Right cardiac atrium (tissue), 5 donors: ENCODE data around the gene AP2A1. TPM values are rescaled to one million over a fixed set of nuclear protein-coding genes. Genes with fewer than 3 reads are reported as not detected.

ENCODE experiments used
- ATAC-seq, 2 donors: fragments of 200-7000 bp; cut with Tn5 transposase; one replicate each; pipeline versions ENCODE4 v1.8.0 to v1.9.1; 2020; ENCODE audit warnings: moderate library complexity in 2 of 2, mild to moderate bottlenecking in 1 of 2
- DNase-seq, 3 donors: peaks; one replicate each; pipeline ENCODE4 v3.0.0-alpha.2; 2020
- H3K27ac ChIP-seq: one replicate; pipeline ENCODE4 v1.5.1; 2013; ENCODE audit warnings: mild to moderate bottlenecking, low read length, control low read depth, moderate library complexity
- H3K27me3 ChIP-seq: one replicate; pipeline ENCODE4 v1.6.1; 2013; ENCODE audit not compliant: control insufficient read depth, insufficient read depth
- H3K4me1 ChIP-seq: one replicate; pipeline ENCODE4 v1.6.1; 2013; ENCODE audit warnings: low read length; ENCODE audit not compliant: control insufficient read depth, insufficient read depth
- H3K4me3 ChIP-seq: one replicate; pipeline ENCODE4 v1.5.1; 2013; ENCODE audit warnings: low read length, control low read depth
- H3K9me3 ChIP-seq: one replicate; pipeline ENCODE4 v1.6.1; 2013; ENCODE audit warnings: low read length; ENCODE audit not compliant: control insufficient read depth
- WGBS: extraction: QIAGEN DNeasy Blood & Tissue Kit; methylation state at CpG from one replicate; pipeline ENCODE4 v1.1.7; 2013; 5-methylcytosine and 5-hydroxymethylcytosine counted together
- intact Hi-C, 4 donors: fragments of 100-400 bp; cut with DNase I; formaldehyde crosslinking; loops; one replicate each; pipeline versions ENCODE4 v1.11.0 to v1.14.0; 2022 to 2023
- polyA plus RNA-seq: library from polyadenylated mRNA; stranded (reverse); fragments of 200-250 nt; gene quantifications from one replicate; pipeline ENCODE4 v1.2.3, GENCODE V29; 2013
- total RNA-seq, 4 donors: library from RNA; stranded (reverse); fragmentation: NEBNext Ultra II Directional; extraction: Animal tissue kit (Norgen Biotek cat#: 25700); gene quantifications; one replicate each; pipeline ENCODE4 v1.2.1, GENCODE V29; 2021
- donor health status: healthy with polysubstance abuse.
- donor health status: DM: no; HTN: yes; CAD: no.
- donor health status: DM: no; HTN: no; CAD: no.
- donor health status: DM: no; HTN: yes; CAD: no; lungs with severe emphysema.
- donor health status: DM: yes; HTN: yes; CAD: no.

Gene AP2A1
- total and polyA plus RNA-seq, 5 donors, result 50.8 to 80.7 (median 72.9) TPM

GRCh38 chr19:49850221-49850486, 83.4 kb downstream of the AP2A1 start:
- Histone ChIP-seq H3K27me3 (no peaks in the 10 kb centered on the region), H3K9me3 (no peaks in the 10 kb centered on the region), H3K4me1 (peaks cover 6% of the 10 kb centered on the region), H3K27ac (peak overlapping the region; percentile 53), H3K4me3 (peak overlapping the region; percentile 21)
- intact Hi-C loops, result loop anchor here in 1 of 4 donors (10.0 kb wide), 1 partner anchor 165 kb away; the partner anchor contains the start of gene ADM5
- WGBS, result 56% methylated on average over 12 of the region's 12 CpGs
- peak; percentile 0 to 2 for ATAC-seq
- peak in 1 of 3 donors; percentile 50 for DNase-seq

DNA sequence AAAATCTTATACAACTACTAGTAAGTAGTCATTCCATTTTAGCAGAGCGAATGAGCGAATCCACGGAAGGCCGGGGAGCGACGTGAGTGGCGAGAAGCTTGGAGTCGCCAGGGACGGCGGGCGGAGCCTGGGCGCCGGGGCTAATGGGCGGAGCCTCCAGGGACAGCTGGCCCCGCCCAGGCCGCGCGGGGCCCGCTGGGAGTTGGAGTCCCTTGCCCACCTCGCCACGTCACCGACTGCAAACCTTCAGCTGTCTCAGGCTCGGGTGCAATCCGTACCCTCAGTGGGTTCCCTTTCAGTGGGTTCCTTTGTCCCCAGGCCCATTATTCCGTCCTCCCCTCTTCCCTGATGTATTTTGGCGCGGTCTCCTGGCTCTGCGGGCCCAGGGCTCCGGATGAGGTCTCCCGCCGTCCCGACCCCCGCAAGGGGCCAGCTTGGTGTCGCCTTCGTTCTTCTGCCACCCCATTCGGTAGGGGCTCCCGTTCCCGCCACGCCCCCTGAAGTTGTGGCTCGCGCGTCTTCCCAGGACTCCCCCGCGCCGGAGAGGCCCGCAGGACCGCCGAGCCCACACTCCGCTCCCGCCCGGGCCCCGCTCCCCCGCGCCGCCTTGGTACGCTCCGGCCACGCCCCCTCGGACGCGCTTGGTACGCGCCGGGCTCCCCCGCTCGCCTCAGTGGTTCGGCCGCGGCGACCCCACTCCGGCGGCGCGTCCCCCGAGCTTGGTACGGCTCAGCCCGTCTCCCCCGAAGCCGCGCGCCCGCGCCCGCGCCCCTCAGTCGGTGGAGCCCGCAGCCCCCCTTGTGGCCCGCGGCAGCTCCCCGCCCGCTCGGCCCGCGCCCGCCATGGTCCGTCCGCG, 83.9 kb downstream of the AP2A1 start, which contains the start of gene PTOV1:
TSS of gene PTOV1 (plus strand) at position 673 of the 856 bp plus-strand sequence.
- Histone ChIP-seq H3K9me3 (no peaks in the 10 kb centered on the region), H3K27ac (peak within 1 kb of the TSS; percentile 98), H3K27me3 (no peaks in the 10 kb centered on the region), H3K4me1 (peaks cover 6% of the 10 kb centered on the region), H3K4me3 (peak within 1 kb of the TSS; percentile 98)
- ATAC-seq (peak; percentile 95), DNase-seq (peak; percentile 92 to 97 (median 97))
- intact Hi-C loops, result loop anchor here in 1 of 4 donors (10.0 kb wide), 1 partner anchor 166 kb away; the partner anchor contains the start of gene ADM5
- WGBS, result under 1% methylated on average over 98 of the region's 98 CpGs

GRCh38 chr19:49851456-49852259, 84.9 kb downstream of the AP2A1 start:
- 2% methylated on average over 76 of the region's 78 CpGs for WGBS
- peak overlapping the region; percentile 98 for H3K4me3 ChIP-seq
- ATAC-seq, result no peak
- intact Hi-C loops, result loop anchor here in 1 of 4 donors (10.0 kb wide), 1 partner anchor 167 kb away; the partner anchor contains the start of gene ADM5
- H3K27me3 ChIP-seq, result no peaks in the 10 kb centered on the region
- DNase-seq, result peak; percentile 43 to 83 (median 71)
- no peaks in the 10 kb centered on the region for H3K9me3 ChIP-seq
- H3K27ac ChIP-seq, result peak overlapping the region; percentile 98
- H3K4me1 ChIP-seq, result peaks cover 6% of the 10 kb centered on the region

GRCh38 chr19:49852631-49853126, 85.9 kb downstream of the AP2A1 start:
- Histone ChIP-seq H3K4me1 (peaks cover 6% of the 10 kb centered on the region), H3K27me3 (no peaks in the 10 kb centered on the region), H3K27ac (no peak overlapping the region), H3K9me3 (no peaks in the 10 kb centered on the region), H3K4me3 (no peak overlapping the region)
- WGBS, result 66% methylated on average over 14 of the region's 14 CpGs
- DNase-seq (peak in 2 of 3 donors; percentile 10 to 20), ATAC-seq (no peak)
- intact Hi-C loops, result loop anchor here in 1 of 4 donors (10.0 kb wide), 1 partner anchor 168 kb away; the partner anchor contains the start of gene ADM5

DNA sequence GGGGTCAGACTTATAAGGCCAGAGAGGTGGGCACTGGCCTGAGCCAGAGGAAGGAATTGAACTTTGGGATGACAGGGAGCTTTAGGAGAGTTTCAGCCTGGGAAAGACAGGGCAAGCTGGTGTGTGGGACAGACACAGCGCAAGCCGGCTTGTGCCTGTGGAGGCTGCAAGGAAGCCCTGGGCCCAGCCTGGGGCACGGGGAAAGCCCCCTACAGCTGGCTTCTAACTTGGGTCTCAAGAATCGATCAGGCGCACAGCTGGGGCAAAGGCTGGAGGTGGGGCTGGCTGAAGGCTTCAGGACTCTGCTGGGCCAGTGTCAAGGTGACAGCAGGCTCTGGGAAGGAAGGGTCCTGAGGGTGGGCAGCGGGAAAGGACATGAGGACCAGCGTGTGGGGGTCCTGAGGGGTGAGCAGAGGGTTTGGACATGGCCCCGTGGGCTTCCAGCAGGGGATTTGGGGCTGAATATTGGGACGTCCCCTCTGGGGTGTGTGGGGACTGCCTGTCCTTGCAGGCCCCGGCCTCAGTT, 87.1 kb downstream of the AP2A1 start:
- Histone ChIP-seq H3K27me3 (no peaks in the 10 kb centered on the region), H3K4me3 (no peak overlapping the region), H3K4me1 (peaks cover 6% of the 10 kb centered on the region), H3K9me3 (no peaks in the 10 kb centered on the region), H3K27ac (no peak overlapping the region)
- intact Hi-C loops, result loop anchor here in 1 of 4 donors (10.0 kb wide), 1 partner anchor 169 kb away; the partner anchor contains the start of gene ADM5
- peak in 2 of 3 donors; percentile 29 to 55 for DNase-seq
- no peak for ATAC-seq
- WGBS, result 87% methylated on average over 10 of the region's 10 CpGs

DNA sequence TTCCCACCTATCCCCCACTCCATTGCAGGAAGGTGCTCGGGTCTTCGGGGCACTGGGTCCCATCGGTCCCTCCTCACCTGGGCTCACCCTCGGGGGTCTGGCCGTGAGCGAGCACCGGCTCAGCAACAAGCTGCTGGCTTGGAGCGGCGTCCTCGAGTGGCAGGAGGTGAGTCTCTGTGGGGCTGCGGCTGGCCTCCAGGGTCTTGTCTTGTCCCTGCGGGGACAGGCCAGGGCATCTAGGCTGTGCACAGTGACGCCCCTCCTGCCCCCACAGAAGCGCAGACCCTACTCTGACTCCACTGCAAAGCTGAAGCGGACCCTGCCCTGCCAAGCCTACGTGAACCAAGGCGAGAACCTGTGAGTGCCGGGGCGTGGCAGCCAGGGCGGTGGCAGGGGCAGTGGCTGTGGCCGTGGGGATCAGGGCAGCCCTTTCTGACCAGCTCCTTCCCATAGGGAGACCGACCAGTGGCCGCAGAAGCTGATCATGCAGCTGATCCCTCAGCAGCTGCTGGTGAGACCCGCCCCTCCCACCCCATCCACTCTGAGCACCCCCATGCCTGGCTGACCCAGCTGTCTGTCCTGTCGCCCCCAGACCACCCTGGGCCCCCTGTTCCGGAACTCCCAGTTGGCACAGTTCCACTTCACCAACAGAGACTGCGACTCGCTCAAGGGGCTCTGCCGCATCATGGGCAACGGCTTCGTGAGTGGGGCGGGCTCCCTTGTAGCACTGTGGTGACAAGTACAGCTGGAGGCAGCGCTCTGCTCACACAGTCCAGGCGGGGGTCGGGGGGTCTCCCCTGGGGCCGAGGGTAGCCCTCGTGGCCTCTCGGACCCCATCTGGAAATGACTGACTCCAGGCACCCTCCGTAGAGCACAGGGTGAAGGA, 87.8 kb downstream of the AP2A1 start:
- Histone ChIP-seq H3K4me3 (no peak overlapping the region), H3K4me1 (peaks cover 6% of the 10 kb centered on the region), H3K27me3 (no peaks in the 10 kb centered on the region), H3K27ac (no peak overlapping the region), H3K9me3 (no peaks in the 10 kb centered on the region)
- DNase-seq, result peak; percentile 43 to 67 (median 65)
- no peak for ATAC-seq
- 87% methylated on average over 39 of the region's 39 CpGs for WGBS
- intact Hi-C loops, result loop anchor here in 1 of 4 donors (10.0 kb wide), 1 partner anchor 170 kb away; the partner anchor contains the start of gene ADM5

DNA sequence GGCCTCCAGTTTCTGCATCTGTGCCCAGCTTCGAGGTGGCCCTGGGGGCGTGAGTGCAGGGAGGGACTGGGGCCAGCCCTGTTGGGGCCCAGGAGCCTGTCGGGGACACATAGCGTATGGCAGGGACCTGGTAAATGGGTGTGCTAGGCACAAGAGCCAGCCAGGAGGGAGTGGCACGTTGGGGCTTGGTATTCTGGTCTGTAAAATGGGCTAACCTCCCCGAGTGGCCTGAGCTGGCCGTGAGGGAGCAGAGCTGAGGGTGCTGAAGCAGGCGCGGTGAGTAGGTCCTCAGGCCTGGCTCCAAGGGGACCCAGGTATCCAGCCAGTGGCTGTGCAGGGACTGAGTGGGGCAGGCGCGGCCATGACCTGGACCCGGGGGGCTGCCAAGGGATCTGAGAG, 88.5 kb downstream of the AP2A1 start:
- Histone ChIP-seq H3K4me3 (no peak overlapping the region), H3K4me1 (peaks cover 6% of the 10 kb centered on the region), H3K27me3 (no peaks in the 10 kb centered on the region), H3K9me3 (no peaks in the 10 kb centered on the region), H3K27ac (no peak overlapping the region)
- intact Hi-C loops, result loop anchor here in 1 of 4 donors (10.0 kb wide), 1 partner anchor 170 kb away; the partner anchor contains the start of gene ADM5
- peak in 2 of 3 donors; percentile 51 to 62 for DNase-seq
- WGBS, result 88% methylated on average over 12 of the region's 12 CpGs
- no peak for ATAC-seq

- ATAC-seq, result no peak
- no peaks in the 10 kb centered on the region for H3K9me3 ChIP-seq
- no peak overlapping the region for H3K27ac ChIP-seq
- peaks cover 6% of the 10 kb centered on the region for H3K4me1 ChIP-seq
- H3K4me3 ChIP-seq, result no peak overlapping the region
- 78% methylated on average over 21 of the region's 21 CpGs for WGBS
- DNase-seq, result peak in 2 of 3 donors; percentile 57 to 63
- no peaks in the 10 kb centered on the region for H3K27me3 ChIP-seq
- intact Hi-C loops, result loop anchor here in 1 of 4 donors (10.0 kb wide), 1 partner anchor 171 kb away; the partner anchor contains the start of gene ADM5
Observed at GRCh38 chr19:49855676-49856573, 89.1 kb downstream of the AP2A1 start.

GRCh38 chr19:49856574-49857021, 89.8 kb downstream of the AP2A1 start:
- 91% methylated on average over 18 of the region's 18 CpGs for WGBS

More at GRCh38 chr19:49856574-49857021, 89.8 kb downstream of the AP2A1 start:
- peaks cover 6% of the 10 kb centered on the region for H3K4me1 ChIP-seq
- no peak overlapping the region for H3K27ac ChIP-seq
- no peaks in the 10 kb centered on the region for H3K27me3 ChIP-seq
- H3K4me3 ChIP-seq, result no peak overlapping the region
- ATAC-seq, result peak in 1 of 2 donors; percentile 0
- intact Hi-C loops, result loop anchor here in 1 of 4 donors (10.0 kb wide), 1 partner anchor 172 kb away; the partner anchor contains the start of gene ADM5
- peak in 2 of 3 donors; percentile 55 to 59 for DNase-seq
- H3K9me3 ChIP-seq, result no peaks in the 10 kb centered on the region
